Stimulated activated CD4-positive, alpha-beta T cell treated with anti-CD3 and anti-CD28 coated beads, Interleukin-2, amount 100 ng/mL, for 24 hours (primary cell): Measurements from ENCODE around the gene DNAJC7.

Experiments used
- DNase-seq, 2 donors: peaks; one replicate each; pipeline ENCODE4 v3.0.0-alpha.2; 2020

Gene DNAJC7

DNA sequence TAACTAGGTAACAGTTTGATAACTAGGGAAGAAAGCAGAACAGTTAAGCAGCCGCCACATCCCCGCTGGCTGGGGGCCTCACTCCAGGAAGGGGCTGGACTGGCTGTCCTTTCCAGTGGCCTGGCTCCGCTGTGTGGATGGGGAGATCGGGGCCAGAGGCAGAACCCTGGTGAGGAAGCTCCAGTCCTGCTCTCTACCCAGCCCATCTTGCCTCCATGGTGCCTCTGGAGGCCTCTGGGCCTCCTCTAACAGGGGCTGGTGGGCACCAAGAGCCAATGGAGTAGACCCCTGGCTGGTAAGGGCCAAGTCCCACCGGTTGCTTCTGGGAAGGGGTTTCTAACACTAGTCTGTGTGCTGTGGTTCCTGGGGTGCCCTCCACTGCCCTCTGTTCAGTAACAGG is 42.6 kb downstream of the DNAJC7 start:
- DNase-seq, result no peak

GRCh38 chr17:41974031-41974430 is 43.2 kb downstream of the DNAJC7 start:
- DNase-seq, result no peak

DNA sequence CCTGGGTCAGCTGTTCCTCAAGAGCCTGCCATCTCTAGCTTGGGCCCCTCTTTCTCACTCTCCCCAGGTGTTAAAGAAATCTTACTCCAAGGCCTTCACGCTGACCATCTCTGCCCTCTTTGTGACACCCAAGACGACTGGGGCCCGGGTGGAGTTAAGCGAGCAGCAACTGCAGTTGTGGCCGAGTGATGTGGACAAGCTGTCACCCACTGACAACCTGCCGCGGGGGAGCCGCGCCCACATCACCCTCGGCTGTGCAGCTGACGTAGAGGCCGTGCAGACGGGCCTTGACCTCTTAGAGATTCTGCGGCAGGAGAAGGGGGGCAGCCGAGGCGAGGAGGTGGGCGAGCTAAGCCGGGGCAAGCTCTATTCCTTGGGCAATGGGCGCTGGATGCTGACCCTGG is 43.8 kb downstream of the DNAJC7 start:
- no peak for DNase-seq

DNA sequence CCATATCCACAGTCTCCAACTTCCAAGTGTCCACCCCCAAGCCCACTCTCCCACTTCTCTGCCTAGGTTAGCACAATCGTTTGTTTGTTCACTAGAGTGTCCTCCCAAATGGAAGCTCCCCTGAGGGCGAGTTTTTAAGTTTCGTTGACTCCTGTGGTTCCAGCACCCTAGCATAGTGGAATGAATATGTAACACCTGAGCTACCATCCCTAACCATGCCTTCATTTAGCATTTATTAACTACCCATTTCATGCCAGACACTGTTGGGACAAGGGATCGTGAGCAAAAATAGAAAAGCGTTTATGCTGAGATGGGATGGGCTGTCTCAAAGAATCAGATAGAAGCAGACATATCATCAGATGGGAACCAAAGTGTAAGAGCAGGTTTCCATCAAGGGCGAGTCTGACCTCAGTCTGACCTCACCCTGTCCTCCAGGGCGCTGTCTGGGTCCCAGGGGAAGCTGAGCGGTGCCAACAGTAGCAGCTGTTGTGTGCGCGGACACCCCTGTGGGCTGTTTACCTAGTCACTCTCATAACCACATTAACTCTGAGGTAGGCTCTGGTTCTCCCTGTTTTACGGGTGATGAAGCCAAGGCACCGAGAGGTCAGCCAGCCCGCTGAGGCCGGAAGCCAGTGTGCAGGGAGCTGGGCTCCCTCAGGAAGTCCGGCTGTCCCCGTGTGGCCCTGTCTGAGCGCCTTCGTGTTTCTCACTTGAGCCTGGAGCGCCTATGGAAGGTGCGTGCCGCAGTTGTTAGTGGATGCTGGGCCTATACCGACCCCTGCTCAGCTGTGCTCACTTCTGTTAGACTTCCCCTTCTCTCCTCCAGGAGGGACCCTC is 44.5 kb downstream of the DNAJC7 start:
- no peak for DNase-seq

DNA sequence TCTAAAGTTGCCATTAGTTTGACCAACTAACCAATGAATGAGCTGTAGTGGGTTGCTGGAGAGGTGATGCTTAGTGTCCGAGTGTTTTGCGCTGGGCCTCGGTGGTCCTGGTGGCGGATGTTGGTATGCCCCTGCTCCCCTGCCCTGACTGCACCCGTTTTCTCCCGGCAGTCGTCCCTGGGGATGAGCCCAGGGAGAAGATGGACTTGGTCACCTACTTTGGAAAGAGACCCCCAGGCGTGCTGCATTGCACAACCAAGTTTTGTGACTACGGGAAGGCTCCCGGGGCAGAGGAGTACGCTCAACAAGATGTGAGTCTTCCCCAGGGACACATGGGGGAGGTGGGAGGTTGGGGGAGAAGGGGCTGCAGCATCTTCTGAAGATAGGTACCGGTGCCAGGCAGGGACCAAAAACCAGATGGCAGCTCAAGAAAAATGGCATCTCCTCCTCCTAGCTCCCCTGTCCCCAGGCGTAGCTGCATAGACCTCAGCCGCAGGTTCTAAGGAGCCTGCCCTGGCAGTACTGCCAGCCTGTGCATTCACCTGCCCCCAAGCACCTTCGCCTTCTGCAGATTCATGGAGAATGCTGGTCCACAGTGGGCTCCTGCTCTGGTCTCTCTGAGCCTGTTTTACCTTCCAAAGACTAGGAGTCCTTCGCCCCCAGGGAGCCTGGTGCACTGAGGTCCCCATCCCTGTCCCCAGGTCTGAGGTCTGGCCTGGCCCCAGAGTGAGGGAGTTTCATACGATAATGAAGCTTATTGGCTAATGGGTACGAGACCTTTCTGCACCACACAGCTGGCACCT is 45.3 kb downstream of the DNAJC7 start:
- no peak for DNase-seq

DNA sequence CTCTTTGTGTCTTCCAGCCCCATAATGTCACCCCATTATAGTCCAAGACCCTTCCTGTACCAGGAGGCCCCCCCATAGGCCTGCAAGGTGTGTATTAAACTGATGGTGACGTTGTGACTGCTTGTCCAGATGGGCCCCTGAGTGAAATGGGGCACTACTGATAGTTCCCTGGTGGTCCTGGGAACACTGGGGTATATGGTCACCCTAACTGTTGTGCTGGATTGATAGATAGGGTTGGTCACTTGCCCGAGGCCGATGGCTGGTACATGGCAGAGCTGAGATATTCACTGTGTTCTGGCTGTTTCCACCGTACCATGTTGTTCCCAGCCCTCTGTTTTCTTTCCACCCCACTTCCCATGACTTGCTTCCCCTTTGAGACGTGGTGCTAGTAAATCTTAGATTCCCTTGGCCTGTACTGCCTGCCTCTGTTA is 46.3 kb downstream of the DNAJC7 start:
- no peak for DNase-seq

DNA sequence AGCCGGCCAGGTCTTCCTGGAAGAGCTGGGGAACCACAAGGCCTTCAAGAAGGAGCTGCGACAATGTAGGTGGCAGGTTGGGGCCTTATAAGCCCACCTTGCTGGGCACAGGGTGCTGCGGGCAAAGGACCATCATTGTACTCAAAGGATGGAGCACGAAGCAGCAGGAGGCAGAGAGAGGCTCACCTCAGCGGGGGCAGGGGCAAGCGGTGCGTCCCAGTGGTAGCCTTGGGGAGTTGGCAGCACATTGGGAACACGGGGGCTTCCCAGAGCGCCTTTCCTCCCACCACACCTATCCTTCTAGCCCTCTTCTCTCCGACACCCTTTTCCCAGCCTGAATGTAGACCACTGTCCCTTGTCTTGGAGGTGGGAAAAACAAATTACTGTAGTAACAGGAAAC is 48.6 kb downstream of the DNAJC7 start:
- DNase-seq, result no peak

DNA sequence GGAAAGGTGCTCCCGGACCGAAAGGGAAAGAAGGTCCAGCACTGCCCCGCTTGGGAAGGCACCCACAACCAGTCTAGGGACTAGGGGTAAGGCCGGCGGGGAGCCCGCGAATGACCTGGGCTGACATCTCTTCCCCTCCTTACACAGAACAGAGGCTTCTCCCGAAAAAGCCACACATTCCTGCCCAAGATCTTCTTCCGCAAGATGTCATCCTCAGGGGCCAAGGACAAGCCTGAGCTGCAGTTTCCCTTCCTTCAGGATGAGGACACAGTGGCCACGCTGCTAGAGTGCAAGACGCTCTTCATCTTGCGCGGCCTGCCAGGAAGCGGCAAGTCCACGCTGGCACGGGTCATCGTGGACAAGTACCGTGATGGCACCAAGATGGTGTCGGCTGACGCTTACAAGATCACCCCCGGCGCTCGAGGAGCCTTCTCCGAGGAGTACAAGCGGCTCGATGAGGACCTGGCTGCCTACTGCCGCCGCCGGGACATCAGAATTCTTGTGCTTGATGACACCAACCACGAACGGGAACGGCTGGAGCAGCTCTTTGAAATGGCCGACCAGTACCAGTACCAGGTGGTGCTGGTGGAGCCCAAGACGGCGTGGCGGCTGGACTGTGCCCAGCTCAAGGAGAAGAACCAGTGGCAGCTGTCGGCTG is 49.2 kb downstream of the DNAJC7 start:
- no peak for DNase-seq

DNA sequence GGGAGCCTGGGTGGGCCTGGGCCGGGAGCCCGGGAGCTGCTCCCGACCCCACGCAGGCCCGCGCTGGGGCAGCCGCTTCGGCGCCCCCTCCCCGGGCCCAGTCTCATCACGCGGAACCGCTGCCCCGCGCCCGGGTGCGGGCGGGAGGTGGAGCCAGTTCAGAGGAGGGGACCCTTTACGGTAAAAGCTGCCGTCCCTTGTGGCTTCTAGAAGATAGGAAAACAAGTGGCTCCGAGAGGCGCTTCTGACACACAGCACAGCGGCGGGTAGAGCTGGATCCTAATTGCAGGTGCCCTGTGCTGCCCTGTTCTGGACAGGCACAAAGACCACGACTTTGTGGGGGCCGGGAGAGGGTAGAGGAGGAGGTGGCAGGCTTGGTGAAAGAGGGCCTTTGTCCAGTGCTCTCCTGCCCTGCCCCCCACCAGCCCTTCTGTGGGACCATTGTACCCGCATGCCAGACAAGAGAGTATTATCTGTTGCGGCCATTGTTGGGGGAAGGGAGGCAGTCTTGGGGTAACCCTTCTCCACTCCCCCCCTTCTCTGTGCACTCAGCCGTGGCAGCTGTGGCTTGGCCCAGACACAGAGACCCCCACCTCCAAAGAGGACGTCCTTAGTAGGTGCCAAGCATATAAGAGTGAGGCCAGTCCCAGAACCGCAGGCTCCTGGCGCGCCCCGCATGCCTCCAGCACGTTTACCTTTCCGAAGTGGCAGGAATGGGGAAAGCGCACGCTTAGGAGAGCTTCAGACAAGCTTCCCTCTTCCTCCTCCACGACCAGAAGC is 49.9 kb downstream of the DNAJC7 start:
- DNase-seq, result peak; percentile 45 to 54

DNA sequence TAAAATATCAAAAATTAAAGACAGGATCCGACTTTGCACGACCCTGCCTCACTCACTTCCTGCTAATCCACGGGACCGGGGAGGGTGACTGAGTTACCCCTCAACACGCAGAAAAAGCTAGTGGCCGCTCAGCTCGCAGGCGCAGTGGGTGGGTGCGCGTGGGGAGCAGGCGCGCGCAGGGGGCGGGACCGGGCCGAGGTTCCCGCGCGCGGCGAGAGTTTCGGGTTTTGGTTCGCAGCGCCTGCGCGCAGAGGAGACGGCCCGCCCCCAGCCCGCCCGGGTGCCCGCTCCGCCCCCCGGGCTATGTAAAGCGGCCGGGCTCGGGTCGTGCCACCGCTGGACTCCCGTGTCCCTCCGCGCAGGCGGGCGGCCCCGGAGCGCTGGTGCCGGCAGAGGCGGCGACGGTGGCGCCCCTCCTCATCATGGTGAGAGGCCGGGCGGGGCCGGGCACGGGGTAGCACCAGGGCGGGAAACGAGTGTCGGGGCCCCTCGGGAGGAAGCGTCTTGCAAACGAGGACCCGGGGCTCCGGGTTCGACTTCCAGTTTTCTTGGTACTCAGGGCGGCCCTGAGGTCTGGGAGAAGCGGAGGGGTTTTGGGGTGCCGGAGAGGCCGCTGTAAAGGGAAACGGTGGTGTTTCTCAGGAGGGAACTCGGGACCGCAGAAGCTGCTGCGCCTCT is 50.6 kb downstream of the DNAJC7 start, which contains the start of gene CNP:
Gene CNP (plus strand): TSS at position 333 of the 678 bp plus-strand sequence. CDS start 90 bp downstream, at position 423.
- DNase-seq, result peak; percentile 91 to 94

DNA sequence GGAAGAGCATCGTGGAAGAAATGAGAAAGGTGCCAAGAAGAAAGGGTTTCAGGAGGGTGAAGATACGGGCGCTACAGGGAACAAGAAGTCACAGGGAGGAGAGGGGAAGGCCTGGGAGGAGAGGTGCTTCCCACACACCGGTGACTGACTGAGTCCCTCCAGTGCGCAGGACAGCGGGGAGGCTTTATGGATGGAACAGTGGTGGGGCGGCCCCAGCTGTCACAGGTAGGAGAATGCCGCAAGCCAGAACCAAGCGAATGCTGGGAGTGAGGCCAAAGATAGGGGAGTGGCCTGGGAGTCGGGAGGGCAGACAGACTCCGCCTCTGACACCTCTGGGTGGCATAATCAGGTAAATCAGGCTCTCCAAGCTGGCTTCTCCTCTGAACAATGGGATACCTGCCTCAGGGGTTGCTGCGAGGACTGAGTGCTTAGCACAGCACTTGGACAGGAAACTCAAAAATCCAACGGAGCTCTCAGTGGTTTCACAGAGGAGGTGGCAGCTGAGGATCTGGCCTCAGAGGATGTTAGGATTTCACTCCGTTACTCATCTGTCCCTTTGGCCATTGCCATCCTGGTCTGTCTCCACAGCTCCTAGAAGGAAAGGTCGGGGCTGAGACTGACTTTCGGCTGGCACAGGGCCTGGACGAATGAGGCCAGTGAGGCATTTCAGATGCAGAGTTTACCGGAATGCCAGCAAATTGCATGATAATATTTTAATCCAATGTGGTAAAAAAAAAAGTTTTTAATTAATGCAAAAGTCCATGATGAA is 51.4 kb downstream of the DNAJC7 start:
- peak; percentile 74 to 77 for DNase-seq

DNA sequence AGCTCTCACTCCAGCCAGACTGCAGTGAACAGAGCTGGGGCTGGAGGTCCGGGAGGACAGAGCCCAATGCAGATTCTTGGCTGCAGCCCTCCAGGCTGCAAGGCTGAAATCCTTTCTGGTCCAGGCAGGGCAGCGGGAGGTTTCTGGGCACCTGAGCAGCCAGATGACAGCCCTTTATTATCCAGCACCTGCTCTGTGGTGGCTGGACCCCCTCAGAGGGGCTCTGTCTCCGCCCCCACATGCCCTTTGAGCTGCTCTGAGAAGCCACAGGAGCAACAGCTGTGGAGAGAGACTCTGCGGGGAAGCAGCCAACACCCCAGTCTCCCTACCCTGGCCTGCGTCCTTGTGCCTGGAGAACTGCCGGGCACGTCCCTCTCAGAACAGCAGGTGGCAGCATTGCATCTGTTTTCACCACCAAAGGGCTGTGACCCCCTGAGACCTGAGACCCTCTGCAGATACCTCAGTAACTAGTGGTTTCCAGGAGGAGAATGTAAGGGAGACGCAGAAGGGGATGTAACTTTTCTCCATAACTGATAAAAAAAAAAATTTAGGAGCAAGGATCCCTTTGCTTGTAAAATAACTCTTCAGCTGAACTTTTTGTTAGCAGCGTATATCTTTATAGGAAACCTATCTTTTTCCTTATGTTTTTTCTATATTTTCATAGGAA is 54.3 kb downstream of the DNAJC7 start:
- DNase-seq, result peak; percentile 79 to 80

GRCh38 chr17:41962111-41962510 is 55.1 kb downstream of the DNAJC7 start:
- DNase-seq, result no peak

GRCh38 chr17:41959336-41960095 is 57.7 kb downstream of the DNAJC7 start:
- no peak for DNase-seq

DNA sequence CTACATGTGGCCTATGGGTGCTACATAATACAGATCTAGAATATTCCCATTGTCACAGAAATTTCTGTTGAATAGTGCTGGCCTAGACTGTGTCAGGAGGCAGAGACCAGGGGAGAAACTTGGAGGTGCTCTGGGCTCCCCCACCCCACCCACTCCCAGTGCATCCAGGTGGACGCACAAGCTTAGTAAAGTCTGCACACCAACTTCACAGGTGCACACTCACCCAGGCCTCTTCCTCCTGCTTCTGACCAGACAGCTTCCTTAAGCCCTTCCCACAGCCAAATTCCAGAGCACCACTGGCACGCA is 58.3 kb downstream of the DNAJC7 start:
- DNase-seq, result no peak

- no peak for DNase-seq
Observed at GRCh38 chr17:41957869-41958439, 59.3 kb downstream of the DNAJC7 start.

DNA sequence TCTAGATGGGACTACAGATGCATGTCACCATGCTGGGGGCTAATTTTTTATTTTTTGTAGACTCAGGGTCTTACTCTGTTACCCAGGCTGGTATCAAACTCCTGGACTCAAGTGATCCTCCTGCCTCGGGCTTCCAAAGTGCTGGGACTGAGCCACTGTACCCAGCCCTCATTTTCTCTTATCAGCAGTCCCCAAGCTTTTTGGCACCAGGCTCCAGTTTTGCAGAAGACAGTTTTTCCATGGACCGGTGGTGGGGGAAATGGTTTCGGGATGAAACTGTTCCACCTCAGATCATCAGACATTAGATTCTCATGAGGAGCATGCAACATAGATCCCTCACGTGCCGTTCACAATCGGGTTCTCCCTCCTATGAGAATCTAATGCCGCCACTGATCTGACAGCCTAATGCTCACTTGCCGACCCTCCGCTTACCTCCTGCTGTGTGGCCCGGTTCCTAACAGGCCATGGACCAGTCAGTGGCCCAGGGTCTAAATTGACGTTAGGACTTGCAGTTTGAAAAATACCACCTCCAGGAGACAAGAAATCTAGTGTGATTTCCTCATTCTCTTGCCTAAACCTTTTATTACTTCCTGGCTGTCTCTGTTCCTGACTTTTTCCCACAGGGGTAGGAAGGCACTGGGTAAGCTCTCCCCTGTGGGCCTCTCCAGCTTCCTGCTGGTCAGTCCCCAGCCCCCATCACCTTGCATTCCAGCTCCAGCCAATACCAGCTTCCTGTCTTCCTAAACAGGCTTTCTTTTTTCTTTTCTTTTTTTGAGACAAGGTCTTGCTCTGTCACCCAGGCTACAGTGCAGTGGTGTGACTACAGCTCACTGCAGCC is 60.0 kb downstream of the DNAJC7 start:
- no peak for DNase-seq

DNA sequence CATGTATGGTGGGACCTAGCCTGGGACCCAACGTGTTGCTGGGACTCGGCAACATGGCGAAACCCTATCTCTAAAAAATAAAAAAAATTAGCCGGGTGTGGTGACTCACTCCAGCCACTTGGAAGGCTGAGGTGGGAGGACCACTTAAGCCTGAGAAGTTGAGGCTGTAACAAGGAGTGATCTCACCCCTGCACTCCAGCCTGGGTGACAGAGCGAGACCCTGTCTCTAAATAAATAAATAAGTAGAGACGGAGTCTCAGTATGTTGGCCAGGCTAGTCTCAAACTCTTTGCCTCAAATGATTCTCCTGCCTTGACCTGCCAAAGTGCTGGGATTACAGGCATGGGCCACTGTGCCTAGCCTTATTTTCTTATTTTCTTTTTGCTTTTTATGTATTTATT is 60.7 kb downstream of the DNAJC7 start:
- DNase-seq, result no peak
